COLO668 (cell line): ENCODE results near the gene WDR20.

ENCODE experiments used
- DNase-seq: peaks from one replicate; lab custom pipeline; 2025; ENCODE audit not compliant: unreplicated experiment; lab: John Stamatoyannopoulos, UW

Gene WDR20

GRCh38 chr14:102196039-102196901 is 56.6 kb downstream of the WDR20 start:
- DNase-seq, result no peak

- DNase-seq, result no peak
Measured at GRCh38 chr14:102196902-102197230, 57.2 kb downstream of the WDR20 start.

GRCh38 chr14:102197317-102197853 is 57.7 kb downstream of the WDR20 start:
- no peak for DNase-seq

- DNase-seq, result no peak
Measured at GRCh38 chr14:102200690-102201352, 61.1 kb downstream of the WDR20 start.

GRCh38 chr14:102201353-102201738 is 61.6 kb downstream of the WDR20 start:
- DNase-seq, result no peak

GRCh38 chr14:102201776-102202175 is 62.1 kb downstream of the WDR20 start:
- DNase-seq, result no peak

- DNase-seq, result no peak
Measured at GRCh38 chr14:102202944-102203343, 63.2 kb downstream of the WDR20 start.

- no peak for DNase-seq
Measured at GRCh38 chr14:102203382-102203781, 63.7 kb downstream of the WDR20 start.

- DNase-seq, result no peak
Measured at GRCh38 chr14:102205560-102205959, 65.9 kb downstream of the WDR20 start.

GRCh38 chr14:102206918-102207317 is 67.2 kb downstream of the WDR20 start:
- DNase-seq, result no peak

- DNase-seq, result no peak
Measured at GRCh38 chr14:102207831-102208365, 68.2 kb downstream of the WDR20 start.

- DNase-seq, result no peak
Measured at GRCh38 chr14:102208741-102209140, 69.0 kb downstream of the WDR20 start.

- no peak for DNase-seq
Measured at GRCh38 chr14:102209224-102209966, 69.7 kb downstream of the WDR20 start.

- DNase-seq, result no peak
Measured at GRCh38 chr14:102210421-102211042, 70.8 kb downstream of the WDR20 start.

GRCh38 chr14:102211240-102211639 is 71.5 kb downstream of the WDR20 start:
- DNase-seq, result no peak

GRCh38 chr14:102212356-102212755 is 72.7 kb downstream of the WDR20 start:
- no peak for DNase-seq

GRCh38 chr14:102212845-102213244 is 73.1 kb downstream of the WDR20 start:
- DNase-seq, result no peak

GRCh38 chr14:102213470-102213869 is 73.8 kb downstream of the WDR20 start:
- no peak for DNase-seq

GRCh38 chr14:102213984-102214658 is 74.4 kb downstream of the WDR20 start:
- no peak for DNase-seq

- no peak for DNase-seq
Measured at GRCh38 chr14:102215071-102215470, 75.4 kb downstream of the WDR20 start.
